WERI-Rb-1 (cell line): Measurements from ENCODE around the gene TAGLN.

Experiments used
- DNase-seq: peaks from one replicate; pipeline ENCODE4 v3.0.0-alpha.2; 2020
- H3K27ac ChIP-seq: fragments of 250-450 bp; sonication (Bioruptor Pico); 2 replicates; pipeline ENCODE4 v1.5.1; 2020; ENCODE audit warnings: mild to moderate bottlenecking, moderate library complexity
- H3K27me3 ChIP-seq: fragments of 250-450 bp; sonication (Bioruptor Pico); 2 replicates; pipeline ENCODE4 v1.5.1; 2021; ENCODE audit warnings: mild to moderate bottlenecking, low read depth, moderate library complexity; ENCODE audit not compliant: insufficient read depth, severe bottlenecking
- H3K36me3 ChIP-seq: fragments of 250-450 bp; sonication (Bioruptor Pico); 2 replicates; pipeline ENCODE4 v1.5.1; 2020; ENCODE audit warnings: mild to moderate bottlenecking, moderate library complexity
- H3K4me3 ChIP-seq: 2 replicates; pipeline ENCODE4 v1.5.1; 2011; ENCODE audit warnings: low read depth, mild to moderate bottlenecking, control low read depth, low read length
- H3K9me3 ChIP-seq: fragments of 250-450 bp; sonication (Bioruptor Pico); 2 replicates; pipeline ENCODE4 v1.5.1; 2021; ENCODE audit warnings: mild to moderate bottlenecking, moderate library complexity; ENCODE audit not compliant: severe bottlenecking
- CTCF ChIP-seq: IDR thresholded peaks from 2 replicates; pipeline ENCODE4 v1.5.1; 2011; ENCODE audit warnings: low read depth, mild to moderate bottlenecking, control low read depth, inconsistent platforms, low read length

TAGLN gene

GRCh38 chr11:117166491-117166890 lies 32.7 kb upstream of the TAGLN start:
- DNase-seq: no peak
- no peak overlapping the region for H3K4me3 ChIP-seq

GRCh38 chr11:117169736-117170135 lies 29.4 kb upstream of the TAGLN start:
- no peak for TF ChIP-seq CTCF

More at GRCh38 chr11:117166491-117166890, 32.7 kb upstream of the TAGLN start:
- no peaks in the 10 kb centered on the region for H3K9me3 ChIP-seq
- H3K27ac ChIP-seq: no peak overlapping the region
- no peaks in the 10 kb centered on the region for H3K27me3 ChIP-seq
- TF ChIP-seq CTCF: no peak
- H3K36me3 ChIP-seq: peaks cover 69% of the 10 kb centered on the region

GRCh38 chr11:117170210-117170609 lies 29.0 kb upstream of the TAGLN start:
- no peak overlapping the region for H3K27ac ChIP-seq
- H3K36me3 ChIP-seq: peaks cover 45% of the 10 kb centered on the region
- H3K9me3 ChIP-seq: no peaks in the 10 kb centered on the region
- no peak overlapping the region for H3K4me3 ChIP-seq
- TF ChIP-seq CTCF: no peak
- H3K27me3 ChIP-seq: no peaks in the 10 kb centered on the region
- no peak for DNase-seq

More at GRCh38 chr11:117169736-117170135, 29.4 kb upstream of the TAGLN start:
- no peak overlapping the region for H3K4me3 ChIP-seq
- no peak for DNase-seq
- H3K27me3 ChIP-seq: no peaks in the 10 kb centered on the region
- H3K27ac ChIP-seq: no peak overlapping the region
- peaks cover 46% of the 10 kb centered on the region for H3K36me3 ChIP-seq
- H3K9me3 ChIP-seq: no peaks in the 10 kb centered on the region

GRCh38 chr11:117171007-117171403 lies 28.2 kb upstream of the TAGLN start:
- H3K36me3 ChIP-seq: peaks cover 40% of the 10 kb centered on the region
- TF ChIP-seq CTCF: no peak
- H3K9me3 ChIP-seq: no peaks in the 10 kb centered on the region
- H3K4me3 ChIP-seq: no peak overlapping the region
- DNase-seq: no peak
- H3K27ac ChIP-seq: no peak overlapping the region
- no peaks in the 10 kb centered on the region for H3K27me3 ChIP-seq

- DNase-seq: no peak
- H3K4me3 ChIP-seq: no peak overlapping the region
- no peak overlapping the region for H3K27ac ChIP-seq
- no peaks in the 10 kb centered on the region for H3K27me3 ChIP-seq
- H3K9me3 ChIP-seq: no peaks in the 10 kb centered on the region
- TF ChIP-seq CTCF: no peak
- peaks cover 40% of the 10 kb centered on the region for H3K36me3 ChIP-seq
These were observed 27.6 kb upstream of the TAGLN start for GRCh38 chr11:117171404-117172061.
